Neuronal stem cell (in vitro differentiated cells): ENCODE data around the gene SLC9C1.
A peak's percentile ranks its signal among the peaks of the same experiment; 100 is the strongest.

Experiments used
- DNase-seq: peaks from one replicate; pipeline ENCODE4 v3.0.0-alpha.2; 2013; ENCODE audit warnings: low spot score
- H2AFZ ChIP-seq: one replicate; pipeline ENCODE4 v1.6.1; 2013; ENCODE audit warnings: mild to moderate bottlenecking, low read length, inconsistent platforms
- H2AK5ac ChIP-seq: 2 replicates; pipeline ENCODE4 v1.6.1; 2013; ENCODE audit warnings: low read depth, mild to moderate bottlenecking, inconsistent platforms, low read length, moderate library complexity, mixed read lengths
- H2BK120ac ChIP-seq: 2 replicates; pipeline ENCODE4 v1.6.1; 2013; ENCODE audit warnings: low read depth, mild to moderate bottlenecking, inconsistent platforms, low read length, moderate library complexity, mixed read lengths
- H2BK12ac ChIP-seq: one replicate; pipeline ENCODE4 v1.6.1; 2013; ENCODE audit warnings: low read length, inconsistent platforms
- H2BK15ac ChIP-seq: 2 replicates; pipeline ENCODE4 v1.6.1; 2013; ENCODE audit warnings: mild to moderate bottlenecking, low read length, inconsistent platforms, mixed read lengths
- H2BK5ac ChIP-seq: one replicate; pipeline ENCODE4 v1.6.1; 2013; ENCODE audit warnings: inconsistent platforms, mild to moderate bottlenecking, low read length, moderate library complexity
- H3K14ac ChIP-seq: one replicate; pipeline ENCODE4 v1.6.1; 2013; ENCODE audit warnings: low read length, inconsistent platforms
- H3K18ac ChIP-seq: 2 replicates; pipeline ENCODE4 v1.6.1; 2013; ENCODE audit warnings: low read length, inconsistent platforms
- H3K23ac ChIP-seq: 2 replicates; pipeline ENCODE4 v1.6.1; 2013; ENCODE audit warnings: low read depth, mild to moderate bottlenecking, mixed read lengths, low read length, inconsistent platforms; ENCODE audit not compliant: poor library complexity
- H3K27ac ChIP-seq: replicated peaks from 3 replicates; pipeline ENCODE4 v1.5.1; 2013; ENCODE audit warnings: low read length, inconsistent platforms
- H3K27me3 ChIP-seq, 3 experiments: 2 replicates each; pipeline ENCODE4 v1.6.1; 2013; ENCODE audit warnings: low read length in 3 of 3, mild to moderate bottlenecking in 2 of 3, inconsistent platforms in 1 of 3, low read depth in 1 of 3, mixed read lengths in 1 of 3, moderate library complexity in 1 of 3; ENCODE audit not compliant: control insufficient read depth in 3 of 3, insufficient read depth in 3 of 3
- H3K36me3 ChIP-seq, 2 donors: replicated peaks in 1 of 2; 2 replicates each; pipeline ENCODE4 v1.6.1; 2013; ENCODE audit warnings: low read length in 2 of 2; ENCODE audit not compliant: control insufficient read depth in 2 of 2, insufficient read depth in 2 of 2
- H3K4ac ChIP-seq: 2 replicates; pipeline ENCODE4 v1.6.1; 2013; ENCODE audit warnings: inconsistent platforms, mild to moderate bottlenecking, low read length, moderate library complexity
- H3K4me1 ChIP-seq, 2 donors: 1 replicate in 1 of 2; 2 replicates in 1 of 2; pipeline ENCODE4 v1.6.1; 2013; ENCODE audit warnings: low read length in 2 of 2, low read depth in 1 of 2; ENCODE audit not compliant: control insufficient read depth in 2 of 2, insufficient read depth in 1 of 2
- H3K4me2 ChIP-seq: one replicate; pipeline ENCODE4 v1.6.1; 2013; ENCODE audit warnings: mild to moderate bottlenecking, low read length, inconsistent platforms; ENCODE audit not compliant: insufficient read depth, poor library complexity, severe bottlenecking
- H3K4me3 ChIP-seq, 2 donors: 2 replicates each; pipeline ENCODE4 v1.5.1; 2013; ENCODE audit warnings: low read length in 2 of 2, mild to moderate bottlenecking in 2 of 2, inconsistent platforms in 1 of 2, moderate library complexity in 1 of 2
- H3K79me1 ChIP-seq: one replicate; pipeline ENCODE4 v1.6.1; 2013; ENCODE audit warnings: low read depth, mild to moderate bottlenecking, inconsistent platforms, low read length, moderate library complexity
- H3K9ac ChIP-seq: one replicate; pipeline ENCODE4 v1.6.1; 2013; ENCODE audit warnings: mild to moderate bottlenecking, low read depth, low read length, inconsistent platforms; ENCODE audit not compliant: poor library complexity
- H3K9me3 ChIP-seq, 2 donors: replicated peaks in 1 of 2; 2 replicates each; pipeline versions ENCODE3 to v1.6.1; 2013; ENCODE audit warnings: low read length in 2 of 2, mild to moderate bottlenecking in 2 of 2, inconsistent platforms in 1 of 2, low read depth in 1 of 2, mixed read lengths in 1 of 2, moderate library complexity in 1 of 2; ENCODE audit not compliant: control insufficient read depth in 2 of 2, insufficient read depth in 1 of 2
- H4K8ac ChIP-seq: one replicate; pipeline ENCODE4 v1.6.1; 2013; ENCODE audit warnings: low read depth, mild to moderate bottlenecking, inconsistent platforms, low read length, moderate library complexity
- H4K91ac ChIP-seq: one replicate; pipeline ENCODE4 v1.6.1; 2013; ENCODE audit warnings: low read length, low read depth, mild to moderate bottlenecking, inconsistent platforms; ENCODE audit not compliant: poor library complexity
- WGBS, 2 donors: extraction: QIAGEN DNeasy Blood & Tissue Kit; methylation state at CpG; one replicate each; pipeline ENCODE4 v1.1.7; 2013; ENCODE audit warnings: missing lambda C conversion rate in 2 of 2, mixed read lengths in 1 of 2; ENCODE audit not compliant: insufficient read length in 2 of 2, insufficient replicate concordance in 1 of 2; ENCODE audit errors: extremely low coverage in 2 of 2; 5-methylcytosine and 5-hydroxymethylcytosine counted together

SLC9C1 gene

DNA sequence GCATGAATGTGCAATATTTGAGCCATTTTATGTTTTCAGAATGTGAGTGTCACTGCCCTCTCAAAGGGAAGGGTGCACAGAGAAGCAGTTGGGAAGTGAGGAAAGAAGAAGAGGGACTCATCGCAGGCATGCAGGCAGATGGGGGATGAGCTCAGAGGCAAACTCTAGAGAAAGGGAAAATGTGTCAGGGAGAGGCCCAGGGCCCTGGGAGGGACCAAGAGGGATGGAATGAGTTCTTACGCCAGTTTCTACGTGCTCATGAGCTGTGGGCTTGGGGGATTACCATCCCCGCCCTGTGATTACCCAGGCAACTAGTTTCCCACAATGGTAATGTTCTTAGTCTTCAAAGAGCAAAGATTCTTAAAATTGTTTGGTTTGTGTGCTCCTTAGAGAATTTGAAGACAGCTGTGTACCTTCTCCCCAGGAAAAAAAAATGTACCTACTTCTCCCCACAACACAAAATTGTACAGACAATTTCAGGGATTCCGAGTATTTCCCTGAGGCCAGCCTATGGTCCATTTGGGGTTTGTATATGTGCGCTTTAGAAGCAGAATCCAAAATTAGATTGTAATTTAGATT is 178.8 kb downstream of the SLC9C1 start:
- Histone ChIP-seq H2BK12ac (no peak overlapping the region), H3K36me3 (no peaks in the 10 kb centered on the region), H2AK5ac (no peak overlapping the region), H3K4ac (no peak overlapping the region), H3K14ac (no peak overlapping the region), H3K18ac (no peak overlapping the region), H3K79me1 (no peaks in the 10 kb centered on the region), H3K4me3 (no peak overlapping the region), H3K9me3 (no peaks in the 10 kb centered on the region), H3K27me3 (no peaks in the 10 kb centered on the region), H2BK120ac (no peak overlapping the region), H3K4me2 (no peak overlapping the region), H3K4me1 (peaks cover 0 to 8% of the 10 kb centered on the region in 2 donors), H2BK15ac (no peak overlapping the region), H4K8ac (no peak overlapping the region), H3K27ac (no peak overlapping the region), H2AFZ (no peak overlapping the region), H3K9ac (no peak overlapping the region), H3K23ac (no peak overlapping the region), H4K91ac (no peak overlapping the region), H2BK5ac (no peak overlapping the region)
- no peak for DNase-seq
- no CpG with 5 or more reads among the region's 6 CpGs for WGBS, 2 donors

GRCh38 chr3:112114576-112115160 is 179.3 kb downstream of the SLC9C1 start:
- no peaks in the 10 kb centered on the region for H3K79me1 ChIP-seq
- no peak overlapping the region for H3K4me2 ChIP-seq
- H3K18ac ChIP-seq, result no peak overlapping the region
- H3K27ac ChIP-seq, result no peak overlapping the region
- H3K4me3 ChIP-seq, result no peak overlapping the region
- H3K14ac ChIP-seq, result no peak overlapping the region
- no peak overlapping the region for H2BK120ac ChIP-seq
- no CpG with 5 or more reads among the region's 6 CpGs for WGBS, 2 donors
- no peak overlapping the region for H2AK5ac ChIP-seq
- no peak overlapping the region for H2BK15ac ChIP-seq
- no peak overlapping the region for H3K9ac ChIP-seq
- H2BK12ac ChIP-seq, result no peak overlapping the region
- H3K4ac ChIP-seq, result no peak overlapping the region
- no peak for DNase-seq
- H4K8ac ChIP-seq, result no peak overlapping the region
- no peak overlapping the region for H3K23ac ChIP-seq
- H3K36me3 ChIP-seq, result no peaks in the 10 kb centered on the region
- no peak overlapping the region for H2BK5ac ChIP-seq
- peaks cover 0 to 5% of the 10 kb centered on the region in 2 donors for H3K4me1 ChIP-seq
- H4K91ac ChIP-seq, result no peak overlapping the region
- H3K9me3 ChIP-seq, result no peaks in the 10 kb centered on the region
- no peaks in the 10 kb centered on the region for H3K27me3 ChIP-seq
- no peak overlapping the region for H2AFZ ChIP-seq

DNA sequence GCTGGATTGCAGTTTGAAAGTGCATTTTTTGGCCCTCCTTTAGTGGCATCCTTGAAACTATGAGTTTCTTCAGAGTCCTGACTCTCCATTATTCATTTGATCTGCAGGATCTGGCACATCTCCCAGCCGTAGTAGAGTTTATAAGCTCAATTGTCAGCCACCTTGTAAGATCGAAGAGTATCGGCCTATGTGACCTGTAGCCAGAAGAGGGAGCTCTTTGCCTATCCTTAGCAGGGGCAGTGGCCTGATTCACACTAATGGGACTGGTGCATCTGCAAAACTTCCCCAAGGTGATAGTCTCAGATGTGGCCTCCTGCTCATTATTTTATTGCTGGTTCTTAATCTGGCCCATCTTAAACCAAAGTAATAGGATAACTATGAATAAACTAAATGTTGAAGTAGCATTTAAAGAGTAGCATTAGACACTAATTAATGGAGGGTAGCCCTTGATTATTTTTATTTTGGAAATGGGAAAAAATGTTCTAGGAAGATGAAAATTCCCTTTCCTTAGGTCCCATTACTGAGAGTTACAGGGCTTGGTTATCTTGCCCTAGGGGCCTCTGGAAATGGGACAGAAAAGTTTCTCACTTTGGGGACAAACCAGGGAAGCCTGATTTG is 182.1 kb downstream of the SLC9C1 start:
- Histone ChIP-seq H3K4me2 (no peak overlapping the region), H2BK120ac (no peak overlapping the region), H4K91ac (no peak overlapping the region), H3K27me3 (no peaks in the 10 kb centered on the region), H4K8ac (no peak overlapping the region), H2BK12ac (no peak overlapping the region), H3K4me3 (no peak overlapping the region), H3K23ac (no peak overlapping the region), H2BK15ac (no peak overlapping the region), H3K14ac (no peak overlapping the region), H3K79me1 (no peaks in the 10 kb centered on the region), H3K9me3 (no peaks in the 10 kb centered on the region), H3K4me1 (peaks cover 0 to 4% of the 10 kb centered on the region in 2 donors), H2BK5ac (no peak overlapping the region), H3K4ac (no peak overlapping the region), H3K27ac (no peak overlapping the region), H3K18ac (no peak overlapping the region), H2AFZ (peak overlapping the region; percentile 27), H3K9ac (no peak overlapping the region), H2AK5ac (no peak overlapping the region), H3K36me3 (no peaks in the 10 kb centered on the region)
- no CpG with 5 or more reads among the region's 3 CpGs for WGBS, 2 donors
- DNase-seq, result peak; percentile 59

- H3K4me1 ChIP-seq, result no peaks in the 10 kb centered on the region
- H4K91ac ChIP-seq, result no peak overlapping the region
- no peak overlapping the region for H2AK5ac ChIP-seq
- WGBS, 2 donors, result no CpG with 5 or more reads among the region's 5 CpGs
- H3K4me2 ChIP-seq, result no peak overlapping the region
- no peak overlapping the region for H3K18ac ChIP-seq
- no peaks in the 10 kb centered on the region for H3K9me3 ChIP-seq
- no peak overlapping the region for H3K4me3 ChIP-seq
- H3K27me3 ChIP-seq, result no peaks in the 10 kb centered on the region
- no peak overlapping the region for H3K23ac ChIP-seq
- no peaks in the 10 kb centered on the region for H3K36me3 ChIP-seq
- H2BK15ac ChIP-seq, result no peak overlapping the region
- no peak overlapping the region for H2BK5ac ChIP-seq
- H2BK12ac ChIP-seq, result no peak overlapping the region
- H4K8ac ChIP-seq, result no peak overlapping the region
- no peak for DNase-seq
- no peak overlapping the region for H2BK120ac ChIP-seq
- H3K27ac ChIP-seq, result no peak overlapping the region
- no peak overlapping the region for H3K4ac ChIP-seq
- no peaks in the 10 kb centered on the region for H3K79me1 ChIP-seq
- no peak overlapping the region for H3K9ac ChIP-seq
- no peak overlapping the region for H2AFZ ChIP-seq
- no peak overlapping the region for H3K14ac ChIP-seq
These were observed 184.7 kb downstream of the SLC9C1 start for GRCh38 chr3:112109322-112109721.
